Lung (tissue), 12 donors: ENCODE results near the gene PRDX1. TPM values are rescaled to one million over a fixed set of nuclear protein-coding genes. Genes with fewer than 3 reads are reported as not detected.

Source experiments
- ATAC-seq: fragments of 200-7000 bp; cut with Tn5 transposase; one replicate; pipeline ENCODE4 v1.9.1; 2020; ENCODE audit warnings: moderate number of reproducible peaks; ENCODE audit not compliant: insufficient read depth, low FRiP score
- DNase-seq, 3 donors: peaks; one replicate each; pipeline ENCODE4 v3.0.0-alpha.2; 2013 to 2017
- H3K27ac ChIP-seq, 2 donors: one replicate each; pipeline ENCODE4 v1.5.1; 2013; ENCODE audit warnings: mild to moderate bottlenecking in 2 of 2, moderate library complexity in 2 of 2, control low read depth in 1 of 2, inconsistent platforms in 1 of 2, low read depth in 1 of 2, low read length in 1 of 2
- H3K27me3 ChIP-seq, 3 donors: one replicate each; pipeline ENCODE4 v1.5.1; 2013; ENCODE audit warnings: low read length in 2 of 3; ENCODE audit not compliant: control insufficient read depth in 3 of 3, insufficient read depth in 3 of 3
- H3K36me3 ChIP-seq, 4 donors: one replicate each; pipeline ENCODE4 v1.5.1; 2013; ENCODE audit warnings: low read length in 4 of 4, mild to moderate bottlenecking in 1 of 4, moderate library complexity in 1 of 4; ENCODE audit not compliant: control insufficient read depth in 4 of 4, insufficient read depth in 4 of 4
- H3K4me1 ChIP-seq, 5 donors: one replicate each; pipeline ENCODE4 v1.5.1; 2013; ENCODE audit warnings: low read length in 5 of 5, mild to moderate bottlenecking in 2 of 5, moderate library complexity in 1 of 5; ENCODE audit not compliant: control insufficient read depth in 5 of 5, insufficient read depth in 5 of 5
- H3K4me3 ChIP-seq: one replicate; pipeline ENCODE4 v1.5.1; 2013; ENCODE audit warnings: mild to moderate bottlenecking, control low read depth, moderate library complexity
- H3K9ac ChIP-seq, 2 donors: one replicate each; pipeline ENCODE4 v1.5.1; 2013; ENCODE audit warnings: low read length in 2 of 2, control low read depth in 1 of 2; ENCODE audit not compliant: insufficient read depth in 1 of 2
- H3K9me3 ChIP-seq, 4 donors: one replicate each; pipeline ENCODE4 v1.5.1; 2013; ENCODE audit warnings: low read length in 3 of 4, mild to moderate bottlenecking in 1 of 4, moderate library complexity in 1 of 4; ENCODE audit not compliant: control insufficient read depth in 4 of 4, insufficient read depth in 3 of 4
- CTCF ChIP-seq: IDR thresholded peaks from 2 replicates; pipeline ENCODE4 v1.5.1; 2012; ENCODE audit warnings: mild to moderate bottlenecking; ENCODE audit errors: control extremely low read depth, extremely low read depth
- WGBS, 2 donors: extraction: QIAGEN DNeasy Blood & Tissue Kit; methylation state at CpG; one replicate each; pipeline ENCODE4 v1.1.7; 2013; 5-methylcytosine and 5-hydroxymethylcytosine counted together
- polyA plus RNA-seq, 2 donors: library from polyadenylated mRNA; stranded (reverse); fragments of 200-250 nt; gene quantifications; one replicate each; pipeline ENCODE4 v1.2.1, GENCODE V29; 2013
- total RNA-seq, 2 donors: library from RNA; depleted of rRNA in 1 of 2; stranded (reverse); fragments of >200 nt in 1 of 2; gene quantifications; one replicate each; pipeline ENCODE4 v1.2.1, GENCODE V29; 2014 to 2021
- donor health status: control.
- donor health status: control.
- donor health status: Bipolar disorder and iron deficiency.
- donor health status: healthy.
- donor health status: DM: yes; HTN: yes; CAD: no.

The PRDX1 gene
- total and polyA plus RNA-seq, 4 donors: 208 to 926 (median 546) TPM

- Histone ChIP-seq H3K9ac (no peak overlapping the region), H3K27ac (no peak overlapping the region), H3K36me3 (no peaks in the 10 kb centered on the region), H3K4me3 (no peak overlapping the region), H3K27me3 (no peaks in the 10 kb centered on the region), H3K4me1 (no peaks in the 10 kb centered on the region), H3K9me3 (no peaks in the 10 kb centered on the region)
- WGBS, 2 donors: 70 to 83% methylated on average over 6 of the region's 6 CpGs
- ATAC-seq (no peak), DNase-seq (no peak)
- TF ChIP-seq CTCF: no peak
Measured at GRCh38 chr1:45535988-45536766, 14.5 kb upstream of the PRDX1 start.

- no peak for TF ChIP-seq CTCF
- ATAC-seq: no peak
- no peak overlapping the region for H3K4me3 ChIP-seq
Measured at GRCh38 chr1:45531873-45532272, 10.2 kb upstream of the PRDX1 start.

GRCh38 chr1:45530632-45531135, 9.0 kb upstream of the PRDX1 start:
- WGBS, 2 donors: 95 to 98% methylated on average over 11 of the region's 11 CpGs
- no peak overlapping the region for H3K9ac ChIP-seq
- no peak for TF ChIP-seq CTCF
- no peak for DNase-seq
- no peak overlapping the region for H3K4me3 ChIP-seq
- no peak overlapping the region for H3K27ac ChIP-seq
- ATAC-seq: no peak
- no peaks in the 10 kb centered on the region for H3K4me1 ChIP-seq
- H3K27me3 ChIP-seq: no peaks in the 10 kb centered on the region
- H3K36me3 ChIP-seq: no peaks in the 10 kb centered on the region
- H3K9me3 ChIP-seq: no peaks in the 10 kb centered on the region

More at GRCh38 chr1:45531873-45532272, 10.2 kb upstream of the PRDX1 start:
- Histone ChIP-seq H3K27me3 (no peaks in the 10 kb centered on the region), H3K36me3 (no peaks in the 10 kb centered on the region), H3K9me3 (no peaks in the 10 kb centered on the region), H3K27ac (no peak overlapping the region), H3K4me1 (no peaks in the 10 kb centered on the region), H3K9ac (no peak overlapping the region)
- 74 to 78% methylated on average over 5 of the region's 5 CpGs for WGBS, 2 donors
- no peak for DNase-seq
